H1 (cell line): ENCODE measurements around the gene MGLL. TPM values are rescaled to one million over a fixed set of nuclear protein-coding genes. Genes with fewer than 3 reads are reported as not detected.

ENCODE experiments used
- EP300 ChIP-seq, 2 experiments: IDR thresholded peaks; 1 replicate in 1 of 2; 2 replicates in 1 of 2; pipeline ENCODE4 v1.6.1; 2011 to 2012; ENCODE audit warnings: low read depth in 2 of 2, low read length in 2 of 2, mild to moderate bottlenecking in 2 of 2, borderline replicate concordance in 1 of 2, inconsistent platforms in 1 of 2, moderate library complexity in 1 of 2
- polyA plus RNA-seq, 7 experiments: library from polyadenylated mRNA; depleted of rRNA in 3 of 7; stranded (reverse) in 5 of 7; unstranded in 2 of 7; fragments of >200 nt in 5 of 7; fragments of 200-250 nt in 2 of 7; gene quantifications; 1 replicate in 5 of 7; 2 replicates in 1 of 7; 4 replicates in 1 of 7; pipeline versions ENCODE4 v1.2.1 to v1.2.3, GENCODE V29; 2011 to 2013; ENCODE audit warnings: missing spikeins in 2 of 7, mixed read lengths in 2 of 7
- total RNA-seq: library from RNA; stranded (reverse); fragmentation: NEBNext Ultra II Directional; extraction: Animal tissue kit (Norgen Biotek cat#: 25700); gene quantifications from 2 replicates; pipeline ENCODE4 v1.2.1, GENCODE V29; 2021

The MGLL gene
- total and polyA plus RNA-seq, 2 of the 8 experiments (the other 6 are each of a cell fraction or from before 2014, with no cell fraction given), result 0.05 to 0.34 TPM

- TF ChIP-seq EP300 (IDR thresholded peaks at IDR 0.05; ENCODE audit: borderline replicate concordance in 1 of 2, low read depth in 2 of 2, low read length in 2 of 2), result no peak
- TF ChIP-seq, all 59 proteins: peak for 0
Measured at GRCh38 chr3:127821394-127821793, 921 bp downstream of the MGLL start (continued).
